GM12878 (cell line): Measurements from ENCODE around the gene SORL1. TPM values are rescaled to one million over a fixed set of nuclear protein-coding genes. Genes with fewer than 3 reads are reported as not detected.

Experiments used
- CHD2 ChIP-seq: IDR thresholded peaks from 2 replicates; pipeline ENCODE4 v1.6.1; 2011; ENCODE audit warnings: low read depth, low read length, improper control_type of control experiment, borderline replicate concordance
- DPF2 ChIP-seq: fragments of 450-650 bp; IDR thresholded peaks from 2 replicates; pipeline ENCODE4 v1.6.1; 2017; ENCODE audit warnings: mild to moderate bottlenecking
- E4F1 ChIP-seq: fragments of 450-650 bp; IDR thresholded peaks from 2 replicates; pipeline ENCODE4 v1.6.1; 2018; ENCODE audit warnings: borderline replicate concordance, mild to moderate bottlenecking; ENCODE audit not compliant: partially characterized antibody
- EZH2 ChIP-seq: IDR thresholded peaks from 2 replicates; pipeline ENCODE4 v1.6.1; 2012; ENCODE audit warnings: low read depth, mild to moderate bottlenecking, control low read depth, inconsistent platforms, low read length, borderline replicate concordance; ENCODE audit not compliant: control insufficient read depth
- GABPA ChIP-seq: IDR thresholded peaks from 2 replicates; pipeline ENCODE4 v1.6.1; 2014; ENCODE audit warnings: antibody characterized with exemption, low read depth, mild to moderate bottlenecking, inconsistent platforms
- HDGF ChIP-seq: fragments of 450-650 bp; IDR thresholded peaks from 2 replicates; pipeline ENCODE4 v1.6.1; 2016; ENCODE audit warnings: antibody characterized with exemption
- MLLT1 ChIP-seq: fragments of 450-650 bp; IDR thresholded peaks from 2 replicates; pipeline ENCODE4 v1.6.1; 2016; ENCODE audit warnings: mild to moderate bottlenecking
- MYB ChIP-seq: fragments of 150-350 bp; IDR thresholded peaks from 2 replicates; pipeline ENCODE4 v1.6.1; 2014; ENCODE audit warnings: mild to moderate bottlenecking, low read depth, low read length, borderline replicate concordance
- MYC ChIP-seq: IDR thresholded peaks from 2 replicates; pipeline ENCODE4 v1.6.1; 2011; ENCODE audit warnings: mild to moderate bottlenecking, low read length, moderate library complexity, inconsistent platforms; ENCODE audit not compliant: insufficient read depth, insufficient replicate concordance, insufficient read length, severe bottlenecking
- NFXL1 ChIP-seq: fragments of 450-650 bp; IDR thresholded peaks from 2 replicates; pipeline ENCODE4 v1.6.1; 2017; ENCODE audit warnings: antibody characterized with exemption, mild to moderate bottlenecking, borderline replicate concordance
- NFYB ChIP-seq: IDR thresholded peaks from 2 replicates; pipeline ENCODE4 v1.6.1; 2011; ENCODE audit warnings: low read depth, mild to moderate bottlenecking, low read length, improper control_type of control experiment, moderate library complexity; ENCODE audit not compliant: insufficient read depth
- NR2C2 ChIP-seq: IDR thresholded peaks from 2 replicates; pipeline ENCODE4 v1.6.1; 2011; ENCODE audit warnings: borderline replicate concordance, low read depth; ENCODE audit not compliant: control insufficient read depth, insufficient read length
- NR2F1 ChIP-seq: fragments of 450-650 bp; conservative IDR thresholded peaks from 2 replicates; pipeline ENCODE4 v1.6.1; 2017; ENCODE audit warnings: mild to moderate bottlenecking
- SIN3A ChIP-seq: IDR thresholded peaks from 2 replicates; pipeline ENCODE4 v1.6.1; 2012; ENCODE audit warnings: low read depth, low read length, improper control_type of control experiment
- SMARCA5 ChIP-seq: fragments of 450-650 bp; IDR thresholded peaks from 2 replicates; pipeline ENCODE4 v1.6.1; 2017; ENCODE audit warnings: mild to moderate bottlenecking
- SP1 ChIP-seq: IDR thresholded peaks from one replicate; pipeline ENCODE4 v1.6.1; 2011; ENCODE audit warnings: low read depth, low read length
- TAF1 ChIP-seq: IDR thresholded peaks from 2 replicates; pipeline ENCODE4 v1.6.1; 2011; ENCODE audit warnings: mild to moderate bottlenecking, low read depth, low read length, borderline replicate concordance
- TARDBP ChIP-seq: IDR thresholded peaks from 2 replicates; pipeline ENCODE4 v1.6.1; 2016; ENCODE audit warnings: borderline replicate concordance
- TBL1XR1 ChIP-seq: IDR thresholded peaks from 2 replicates; pipeline ENCODE4 v1.6.1; 2012; ENCODE audit warnings: low read depth, low read length, improper control_type of control experiment
- ZNF217 ChIP-seq: fragments of 450-650 bp; IDR thresholded peaks from 2 replicates; pipeline ENCODE4 v1.6.1; 2017; ENCODE audit warnings: antibody characterized with exemption, mild to moderate bottlenecking
- ZNF384 ChIP-seq: IDR thresholded peaks from 2 replicates; pipeline ENCODE4 v1.6.1; 2012; ENCODE audit warnings: low read depth, mild to moderate bottlenecking, low read length, improper control_type of control experiment, borderline replicate concordance
- ZSCAN29 ChIP-seq: fragments of 450-650 bp; IDR thresholded peaks from 2 replicates; pipeline ENCODE4 v1.6.1; 2017; ENCODE audit warnings: mild to moderate bottlenecking, moderate library complexity
- polyA plus RNA-seq, 11 experiments: library from polyadenylated mRNA; depleted of rRNA in 4 of 11; unstranded in 6 of 11; stranded (reverse) in 5 of 11; fragments of >200 nt; fragmentation: Nextera tagmentation in 4 of 11; fragmentation: Illumina TruSeq in 1 of 11; extraction: Ambion mirVana in 4 of 11; extraction: Trizol in 1 of 11; gene quantifications; 1 replicate in 1 of 11; 2 replicates in 10 of 11; pipeline versions ENCODE4 v1.2.1 to v1.2.3, GENCODE V29; 2011 to 2016; ENCODE audit warnings: inconsistent platforms in 2 of 11, missing spikeins in 2 of 11, low read depth in 1 of 11
- total RNA-seq, 4 experiments: library from RNA; depleted of rRNA in 3 of 4; stranded (reverse); fragments of >200 nt in 3 of 4; fragmentation: Illumina TruSeq in 1 of 4; extraction: Trizol in 1 of 4; gene quantifications; 2 replicates each; pipeline versions ENCODE4 v1.2.1 to v1.2.3, GENCODE V29; 2013 to 2021
- TF ChIP-seq, protein P1 (sequence below): IDR thresholded peaks from 2 replicates; pipeline ENCODE4 v1.6.1; 2012; ENCODE audit warnings: low read depth, low read length, improper control_type of control experiment

SORL1 gene
- total and polyA plus RNA-seq, 10 of the 15 experiments (the other 5 are each of a cell fraction or from before 2014, with no cell fraction given) = 20.2 to 107 (median 59.9) TPM

GRCh38 chr11:121589946-121590537 lies 137.9 kb downstream of the SORL1 start (continued):
- TF ChIP-seq E4F1 = no peak
- TF ChIP-seq MYC = no peak
- no peak for TF ChIP-seq NFYB
- peak; percentile 76 for TF ChIP-seq NR2F1
- TF ChIP-seq MYB = no peak
- peak; percentile 98 for TF ChIP-seq DPF2
- TF ChIP-seq ZNF217 = no peak
- TF ChIP-seq CHD2 = peak; percentile 49; the same call in 1 of the 2 replicates
- TF ChIP-seq TARDBP = no peak
- TF ChIP-seq NR2C2 = no peak
- TF ChIP-seq, protein P1, sequence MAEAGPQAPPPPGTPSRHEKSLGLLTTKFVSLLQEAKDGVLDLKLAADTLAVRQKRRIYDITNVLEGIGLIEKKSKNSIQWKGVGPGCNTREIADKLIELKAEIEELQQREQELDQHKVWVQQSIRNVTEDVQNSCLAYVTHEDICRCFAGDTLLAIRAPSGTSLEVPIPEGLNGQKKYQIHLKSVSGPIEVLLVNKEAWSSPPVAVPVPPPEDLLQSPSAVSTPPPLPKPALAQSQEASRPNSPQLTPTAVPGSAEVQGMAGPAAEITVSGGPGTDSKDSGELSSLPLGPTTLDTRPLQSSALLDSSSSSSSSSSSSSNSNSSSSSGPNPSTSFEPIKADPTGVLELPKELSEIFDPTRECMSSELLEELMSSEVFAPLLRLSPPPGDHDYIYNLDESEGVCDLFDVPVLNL = no peak
- TF ChIP-seq SP1 = peak; percentile 62
- TF ChIP-seq SIN3A = no peak
- TF ChIP-seq SMARCA5 = no peak
- no peak for TF ChIP-seq EZH2
- peak; percentile 60; the same call in 1 of the 2 replicates for TF ChIP-seq TAF1
- TF ChIP-seq ZSCAN29 = peak; percentile 53; the same call in 1 of the 2 replicates
- TF ChIP-seq MLLT1 = peak; percentile 75; the same call in 1 of the 2 replicates
- no peak for TF ChIP-seq NFXL1
- TF ChIP-seq HDGF = peak; percentile 58; the same call in 1 of the 2 replicates
- TF ChIP-seq TBL1XR1 = peak; percentile 94
- TF ChIP-seq GABPA = peak; percentile 65
- no peak for TF ChIP-seq ZNF384
